Measurements from ENCODE around the gene PTPRN2.

PTPRN2 gene

GRCh38 chr7:158442260-158442659 is 145.4 kb downstream of the PTPRN2 start:
- Histone ChIP-seq H3K4me3 (ENCODE audit: low read length in 2 of 2) (no peak overlapping the region), H3K9me3 (ENCODE audit: control insufficient read depth in 2 of 2, low read length in 2 of 2) (no peaks in the 10 kb centered on the region), H3K4me1 (ENCODE audit: control insufficient read depth in 2 of 2, insufficient read depth in 2 of 2, low read length in 2 of 2) (no peaks in the 10 kb centered on the region), H3K27me3 (ENCODE audit: control insufficient read depth in 2 of 2, insufficient read depth in 2 of 2, low read length in 2 of 2) (no peaks in the 10 kb centered on the region), H3K36me3 (ENCODE audit: control insufficient read depth in 2 of 2, insufficient read depth in 2 of 2, low read length in 2 of 2) (no peaks in the 10 kb centered on the region), H3K9ac (ENCODE audit: low read depth in 1 of 2, low read length in 2 of 2) (no peak overlapping the region), H3K27ac (ENCODE audit: low read depth in 2 of 2, low read length in 2 of 2) (no peak overlapping the region)

- Histone ChIP-seq H3K27me3 (ENCODE audit: control insufficient read depth in 2 of 2, insufficient read depth in 2 of 2, low read length in 2 of 2) (no peaks in the 10 kb centered on the region), H3K9me3 (ENCODE audit: control insufficient read depth in 2 of 2, low read length in 2 of 2) (no peaks in the 10 kb centered on the region), H3K36me3 (ENCODE audit: control insufficient read depth in 2 of 2, insufficient read depth in 2 of 2, low read length in 2 of 2) (no peaks in the 10 kb centered on the region), H3K4me1 (ENCODE audit: control insufficient read depth in 2 of 2, insufficient read depth in 2 of 2, low read length in 2 of 2) (peaks cover 0 to under 1% of the 10 kb centered on the region in 2 donors), H3K4me3 (ENCODE audit: low read length in 2 of 2) (no peak overlapping the region), H3K27ac (ENCODE audit: low read depth in 2 of 2, low read length in 2 of 2) (no peak overlapping the region), H3K9ac (ENCODE audit: low read depth in 1 of 2, low read length in 2 of 2) (no peak overlapping the region)
These were observed 148.6 kb downstream of the PTPRN2 start for GRCh38 chr7:158439035-158439434.

- Histone ChIP-seq H3K4me1 (ENCODE audit: control insufficient read depth in 2 of 2, insufficient read depth in 2 of 2, low read length in 2 of 2) (peaks cover 15 to 26% of the 10 kb centered on the region in 2 donors), H3K9ac (ENCODE audit: low read depth in 1 of 2, low read length in 2 of 2) (peak overlapping the region; percentile 50 to 56), H3K27me3 (ENCODE audit: control insufficient read depth in 2 of 2, insufficient read depth in 2 of 2, low read length in 2 of 2) (no peaks in the 10 kb centered on the region), H3K9me3 (ENCODE audit: control insufficient read depth in 2 of 2, low read length in 2 of 2) (no peaks in the 10 kb centered on the region), H3K36me3 (ENCODE audit: control insufficient read depth in 2 of 2, insufficient read depth in 2 of 2, low read length in 2 of 2) (no peaks in the 10 kb centered on the region), H3K4me3 (ENCODE audit: low read length in 2 of 2) (peak overlapping the region; percentile 24 to 41), H3K27ac (ENCODE audit: low read depth in 2 of 2, low read length in 2 of 2) (peak overlapping the region; percentile 71 to 79)
These were observed 155.0 kb downstream of the PTPRN2 start for GRCh38 chr7:158432369-158433341.

DNA sequence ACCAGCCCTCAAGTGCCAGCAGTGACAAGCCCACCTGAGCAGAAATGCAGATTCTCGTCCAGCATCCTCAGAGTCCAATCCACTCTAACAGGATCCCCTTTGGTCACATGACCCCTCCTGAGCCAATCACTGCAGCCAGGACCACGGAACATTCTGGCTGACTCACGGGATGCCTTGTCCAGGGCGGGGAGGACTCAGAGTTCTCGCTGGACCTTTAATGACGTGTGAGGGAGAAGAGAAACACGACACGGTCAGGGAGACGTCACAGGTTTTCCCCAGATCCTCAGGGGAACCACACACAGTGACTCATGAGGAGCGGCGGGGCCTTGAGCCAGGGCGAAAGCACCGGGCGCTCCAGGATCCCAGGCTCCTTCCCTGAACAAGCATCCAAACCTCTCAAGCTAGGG is 155.7 kb downstream of the PTPRN2 start:
- Histone ChIP-seq H3K36me3 (ENCODE audit: control insufficient read depth in 2 of 2, insufficient read depth in 2 of 2, low read length in 2 of 2) (no peaks in the 10 kb centered on the region), H3K4me1 (ENCODE audit: control insufficient read depth in 2 of 2, insufficient read depth in 2 of 2, low read length in 2 of 2) (peaks cover 15 to 26% of the 10 kb centered on the region in 2 donors), H3K27me3 (ENCODE audit: control insufficient read depth in 2 of 2, insufficient read depth in 2 of 2, low read length in 2 of 2) (no peaks in the 10 kb centered on the region), H3K27ac (ENCODE audit: low read depth in 2 of 2, low read length in 2 of 2) (peak overlapping the region; percentile 71 to 79), H3K9ac (ENCODE audit: low read depth in 1 of 2, low read length in 2 of 2) (peak overlapping the region; percentile 50 to 56), H3K4me3 (ENCODE audit: low read length in 2 of 2) (peak overlapping the region; percentile 24 to 41), H3K9me3 (ENCODE audit: control insufficient read depth in 2 of 2, low read length in 2 of 2) (no peaks in the 10 kb centered on the region)

GRCh38 chr7:158431055-158431940 is 156.3 kb downstream of the PTPRN2 start:
- Histone ChIP-seq H3K9ac (ENCODE audit: low read depth in 1 of 2, low read length in 2 of 2) (no peak overlapping the region), H3K9me3 (ENCODE audit: control insufficient read depth in 2 of 2, low read length in 2 of 2) (no peaks in the 10 kb centered on the region), H3K36me3 (ENCODE audit: control insufficient read depth in 2 of 2, insufficient read depth in 2 of 2, low read length in 2 of 2) (no peaks in the 10 kb centered on the region), H3K27me3 (ENCODE audit: control insufficient read depth in 2 of 2, insufficient read depth in 2 of 2, low read length in 2 of 2) (no peaks in the 10 kb centered on the region), H3K27ac (ENCODE audit: low read depth in 2 of 2, low read length in 2 of 2) (peak overlapping the region; percentile 71 to 79), H3K4me1 (ENCODE audit: control insufficient read depth in 2 of 2, insufficient read depth in 2 of 2, low read length in 2 of 2) (peaks cover 15 to 26% of the 10 kb centered on the region in 2 donors), H3K4me3 (ENCODE audit: low read length in 2 of 2) (peak overlapping the region in 1 of 2 donors; percentile 22)

DNA sequence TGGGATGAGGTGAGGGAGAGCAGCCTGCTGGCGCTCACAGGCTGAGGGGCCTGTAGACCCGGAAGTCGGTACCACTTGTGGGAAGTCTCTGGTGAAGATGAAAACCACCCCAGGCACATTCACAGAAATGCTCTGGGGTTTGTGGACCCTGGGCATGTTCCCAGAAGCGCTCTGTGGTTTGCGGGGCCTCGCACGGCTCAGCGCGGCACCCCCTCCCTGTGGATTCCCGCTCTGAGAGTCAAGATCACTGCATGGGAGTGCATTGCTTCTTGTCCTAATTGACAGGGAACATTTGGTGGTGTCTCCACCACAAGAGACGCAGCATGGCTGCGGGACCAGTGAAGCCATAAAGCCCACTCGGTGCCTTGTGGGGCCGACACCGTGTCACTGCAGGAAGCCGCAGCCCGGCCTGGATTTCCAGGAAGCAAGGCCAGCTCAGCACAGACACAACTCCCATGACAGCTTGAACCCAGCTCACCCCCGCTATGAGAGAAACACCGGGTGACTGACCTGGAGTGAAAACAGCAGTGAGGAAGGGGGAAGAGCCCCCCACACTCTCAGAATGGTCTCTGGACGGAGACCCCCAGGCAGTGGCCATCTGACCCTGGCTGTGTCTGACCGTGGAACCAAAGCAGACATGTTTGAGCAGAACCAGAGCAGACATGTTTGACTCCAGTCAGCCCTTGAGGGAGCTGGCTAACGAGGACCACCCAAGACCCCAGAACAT is 157.2 kb downstream of the PTPRN2 start:
- no peaks in the 10 kb centered on the region for H3K9me3 ChIP-seq (ENCODE audit: control insufficient read depth in 2 of 2, low read length in 2 of 2)
- H3K4me1 ChIP-seq (ENCODE audit: control insufficient read depth in 2 of 2, insufficient read depth in 2 of 2, low read length in 2 of 2) = peaks cover 15 to 26% of the 10 kb centered on the region in 2 donors
- no peaks in the 10 kb centered on the region for H3K27me3 ChIP-seq (ENCODE audit: control insufficient read depth in 2 of 2, insufficient read depth in 2 of 2, low read length in 2 of 2)
- no peak overlapping the region for H3K4me3 ChIP-seq (ENCODE audit: low read length in 2 of 2)
- H3K9ac ChIP-seq (ENCODE audit: low read depth in 1 of 2, low read length in 2 of 2) = no peak overlapping the region
- no peaks in the 10 kb centered on the region for H3K36me3 ChIP-seq (ENCODE audit: control insufficient read depth in 2 of 2, insufficient read depth in 2 of 2, low read length in 2 of 2)
- H3K27ac ChIP-seq (ENCODE audit: low read depth in 2 of 2, low read length in 2 of 2) = no peak overlapping the region

GRCh38 chr7:158428837-158429753 is 158.5 kb downstream of the PTPRN2 start:
- Histone ChIP-seq H3K9me3 (ENCODE audit: control insufficient read depth in 2 of 2, low read length in 2 of 2) (no peaks in the 10 kb centered on the region), H3K9ac (ENCODE audit: low read depth in 1 of 2, low read length in 2 of 2) (no peak overlapping the region), H3K36me3 (ENCODE audit: control insufficient read depth in 2 of 2, insufficient read depth in 2 of 2, low read length in 2 of 2) (no peaks in the 10 kb centered on the region), H3K27me3 (ENCODE audit: control insufficient read depth in 2 of 2, insufficient read depth in 2 of 2, low read length in 2 of 2) (no peaks in the 10 kb centered on the region), H3K4me1 (ENCODE audit: control insufficient read depth in 2 of 2, insufficient read depth in 2 of 2, low read length in 2 of 2) (peaks cover 15 to 26% of the 10 kb centered on the region in 2 donors), H3K27ac (ENCODE audit: low read depth in 2 of 2, low read length in 2 of 2) (no peak overlapping the region), H3K4me3 (ENCODE audit: low read length in 2 of 2) (no peak overlapping the region)

DNA sequence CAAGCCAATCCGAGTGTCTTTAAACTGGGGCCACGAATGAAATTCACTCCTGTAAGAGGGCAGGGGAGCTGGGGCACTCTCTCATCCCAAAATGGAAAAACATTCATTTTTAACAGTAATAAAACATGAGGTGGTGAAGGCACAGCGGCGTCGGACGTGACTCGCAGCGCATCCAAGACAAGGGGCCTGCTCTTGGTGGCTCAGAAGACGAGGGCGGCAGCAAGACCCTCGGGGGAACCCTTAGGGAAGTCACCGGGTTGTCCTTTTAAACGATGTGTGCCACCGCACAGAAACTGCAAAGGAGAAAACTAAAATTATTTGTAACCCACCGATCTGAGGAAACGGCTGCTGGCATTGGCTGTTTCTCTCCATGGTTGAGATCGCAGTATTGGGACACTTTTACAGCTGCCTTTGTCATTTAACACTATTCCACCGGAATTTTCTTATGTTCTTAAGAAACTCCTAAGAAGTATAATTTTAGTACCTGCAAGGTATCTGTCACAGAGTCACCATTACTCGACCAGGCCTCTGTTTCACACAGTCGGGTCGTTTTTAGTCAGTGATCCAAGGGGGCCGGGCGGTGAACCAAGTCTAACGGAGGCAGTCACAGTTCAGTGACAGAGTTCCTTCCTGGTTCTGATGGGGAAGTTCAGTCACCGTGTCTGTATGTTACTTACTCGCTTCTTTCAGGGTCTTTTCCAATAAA is 159.3 kb downstream of the PTPRN2 start:
- Histone ChIP-seq H3K9ac (ENCODE audit: low read depth in 1 of 2, low read length in 2 of 2) (no peak overlapping the region), H3K4me3 (ENCODE audit: low read length in 2 of 2) (no peak overlapping the region), H3K9me3 (ENCODE audit: control insufficient read depth in 2 of 2, low read length in 2 of 2) (no peaks in the 10 kb centered on the region), H3K4me1 (ENCODE audit: control insufficient read depth in 2 of 2, insufficient read depth in 2 of 2, low read length in 2 of 2) (peaks cover 15 to 22% of the 10 kb centered on the region in 2 donors), H3K27ac (ENCODE audit: low read depth in 2 of 2, low read length in 2 of 2) (no peak overlapping the region), H3K36me3 (ENCODE audit: control insufficient read depth in 2 of 2, insufficient read depth in 2 of 2, low read length in 2 of 2) (no peaks in the 10 kb centered on the region), H3K27me3 (ENCODE audit: control insufficient read depth in 2 of 2, insufficient read depth in 2 of 2, low read length in 2 of 2) (no peaks in the 10 kb centered on the region)
